Measurements from ENCODE around the gene SAP25.

SAP25 gene

DNA sequence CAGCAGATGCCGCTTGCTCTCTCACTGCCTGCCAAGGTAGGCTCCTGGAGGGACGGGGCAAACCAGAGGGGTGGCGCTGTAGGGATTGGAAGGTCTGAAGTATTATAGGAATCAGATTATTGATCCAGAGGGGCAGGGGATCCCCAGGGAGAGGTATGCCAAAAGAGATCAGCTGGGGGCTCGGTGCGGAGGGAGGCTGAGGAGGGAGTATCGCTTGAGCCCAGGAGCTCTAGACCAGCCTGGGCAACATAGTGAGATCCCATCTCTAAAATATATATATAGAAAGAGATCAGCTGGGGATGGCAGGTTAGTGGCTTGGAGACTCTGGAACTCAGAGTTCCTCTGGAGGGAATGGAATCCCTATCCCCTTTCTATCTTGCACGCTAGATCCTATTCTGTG lies 21.5 kb upstream of the SAP25 start:
- no peak for DNase-seq (ENCODE audit: low spot score)

DNA sequence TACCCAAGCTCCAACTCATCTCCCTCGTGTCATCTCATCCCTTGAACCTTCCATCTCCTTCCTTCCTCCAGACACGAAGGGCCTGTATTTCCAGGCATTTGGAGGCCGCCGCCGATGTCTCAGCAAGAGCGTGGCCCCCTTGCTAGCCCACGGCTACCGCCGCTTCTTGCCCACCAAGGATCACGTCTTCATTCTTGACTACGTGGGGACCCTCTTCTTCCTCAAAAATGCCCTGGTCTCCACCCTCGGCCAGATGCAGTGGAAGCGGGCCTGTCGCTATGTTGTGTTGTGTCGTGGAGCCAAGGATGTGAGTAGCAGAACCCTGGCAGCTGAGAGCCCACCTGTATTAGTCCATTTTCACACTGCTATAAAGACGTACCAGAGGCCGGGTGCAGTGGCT lies 17.9 kb upstream of the SAP25 start:
- no peak for DNase-seq (ENCODE audit: low spot score)

DNA sequence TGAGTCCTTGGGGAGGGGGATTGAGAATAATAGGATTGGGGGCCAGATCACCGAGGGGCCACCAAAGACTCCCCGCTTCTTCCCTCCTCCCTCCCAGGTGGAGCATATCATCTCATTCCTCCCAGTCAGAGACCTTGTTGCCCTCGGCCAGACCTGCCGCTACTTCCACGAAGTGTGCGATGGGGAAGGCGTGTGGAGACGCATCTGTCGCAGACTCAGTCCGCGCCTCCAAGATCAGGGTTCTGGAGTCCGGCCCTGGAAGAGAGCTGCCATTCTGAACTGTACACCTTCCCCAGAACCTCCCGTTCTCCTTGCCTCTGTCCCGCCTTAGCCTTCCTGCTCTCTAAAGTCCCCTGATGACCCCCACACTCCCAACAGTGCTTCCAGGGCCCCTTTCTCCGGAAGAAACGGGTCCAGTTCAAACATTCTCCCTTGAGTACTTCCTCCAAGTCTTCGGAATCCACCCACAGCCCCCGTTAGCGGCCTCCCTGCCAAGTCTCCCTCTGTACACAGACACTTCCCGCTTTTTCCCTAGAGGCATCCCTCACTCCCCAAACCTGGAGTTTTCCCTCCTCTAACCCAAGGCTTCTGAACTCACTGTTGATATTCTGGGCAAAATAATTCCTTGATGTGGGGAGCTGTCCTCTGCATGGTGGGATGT lies 16.5 kb upstream of the SAP25 start:
- no peak for DNase-seq (ENCODE audit: low spot score)

- no peak for DNase-seq (ENCODE audit: low spot score)
Observed at GRCh38 chr7:100589341-100589947, 15.7 kb upstream of the SAP25 start.

- DNase-seq (ENCODE audit: low spot score): no peak
Observed at GRCh38 chr7:100588438-100588837, 14.7 kb upstream of the SAP25 start.

GRCh38 chr7:100586266-100587025 lies 12.7 kb upstream of the SAP25 start, which contains the start of gene FBXO24:
Gene FBXO24 (plus strand): TSS chr7:100586328. CDS start chr7:100586626, 298 bp downstream.
- DNase-seq (ENCODE audit: low spot score): peak; percentile 100

DNA sequence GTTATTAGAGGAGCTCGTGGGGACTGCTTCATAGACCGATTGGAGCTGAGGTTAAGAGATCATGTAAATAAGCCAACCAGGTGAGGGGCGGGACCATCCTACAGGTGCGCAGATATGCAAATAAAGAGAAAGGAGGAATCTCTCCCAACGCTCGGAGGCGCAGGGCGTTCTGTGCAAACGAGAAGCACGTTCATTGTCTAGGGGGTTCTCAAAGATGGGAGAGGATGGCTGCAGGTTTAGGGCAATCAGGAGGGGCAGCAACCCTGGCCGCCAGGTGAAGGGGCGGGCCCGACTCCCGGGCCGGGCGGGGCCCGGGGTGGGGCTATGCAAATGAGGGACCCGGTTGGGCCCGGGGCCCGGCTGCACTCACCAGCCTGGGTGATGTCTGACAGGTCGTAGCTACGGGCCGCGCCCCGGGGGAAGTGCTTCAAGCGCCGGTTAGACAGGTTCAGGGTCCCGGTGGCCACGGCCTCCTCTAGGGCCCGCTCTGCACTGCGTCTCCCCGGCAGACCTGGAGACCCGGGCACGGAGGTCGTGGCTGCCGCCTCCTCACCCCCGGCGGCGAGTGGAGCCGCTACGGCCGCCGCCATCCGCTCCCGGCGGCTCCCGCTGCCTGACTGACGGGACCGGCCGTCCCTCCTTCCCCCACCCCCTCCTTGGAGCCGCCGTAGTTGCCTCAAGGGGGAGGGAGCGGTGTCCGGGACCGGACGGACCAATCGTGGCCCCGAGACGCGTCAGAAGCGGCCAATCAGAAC lies 12.0 kb upstream of the SAP25 start, which contains the start of gene LRCH4:
Gene LRCH4 (minus strand): TSS at position 619 of the 755 bp plus-strand sequence. CDS start 29 bp downstream, at position 590.
- DNase-seq (ENCODE audit: low spot score): peak; percentile 45

- no peak for DNase-seq (ENCODE audit: low spot score)
Observed at GRCh38 chr7:100584683-100585510, 11.2 kb upstream of the SAP25 start.

DNA sequence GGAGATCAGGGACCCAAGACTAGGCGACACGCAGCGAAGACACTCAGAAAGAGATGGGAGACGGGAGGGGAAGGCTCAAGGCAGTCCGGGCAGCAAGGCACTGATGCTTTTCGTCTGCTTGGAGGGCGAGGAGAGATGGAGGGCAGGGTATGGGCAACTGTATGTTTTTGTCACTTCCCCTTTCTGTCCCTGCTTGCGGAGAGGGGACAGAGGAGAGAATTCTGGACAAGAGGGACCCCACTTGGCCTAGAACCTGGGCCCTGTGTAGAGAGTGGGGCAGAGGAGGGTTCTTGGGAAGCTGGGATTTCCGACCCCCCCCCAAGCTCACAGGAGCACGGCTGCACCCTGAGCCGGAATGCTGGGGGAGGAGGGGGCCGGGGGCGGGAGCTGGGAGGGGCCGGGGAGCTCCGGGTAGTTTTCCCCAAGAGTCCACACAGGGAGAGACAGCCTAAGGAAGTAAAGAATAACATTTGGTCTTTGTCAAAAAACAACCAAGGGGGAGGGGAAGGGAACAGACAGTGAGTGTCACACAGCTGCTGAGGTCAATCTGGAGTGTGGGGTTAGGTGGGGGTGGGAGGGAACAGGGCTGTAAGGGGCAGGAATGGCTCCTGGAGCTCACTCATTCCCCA lies 10.5 kb upstream of the SAP25 start:
- DNase-seq (ENCODE audit: low spot score): no peak

DNA sequence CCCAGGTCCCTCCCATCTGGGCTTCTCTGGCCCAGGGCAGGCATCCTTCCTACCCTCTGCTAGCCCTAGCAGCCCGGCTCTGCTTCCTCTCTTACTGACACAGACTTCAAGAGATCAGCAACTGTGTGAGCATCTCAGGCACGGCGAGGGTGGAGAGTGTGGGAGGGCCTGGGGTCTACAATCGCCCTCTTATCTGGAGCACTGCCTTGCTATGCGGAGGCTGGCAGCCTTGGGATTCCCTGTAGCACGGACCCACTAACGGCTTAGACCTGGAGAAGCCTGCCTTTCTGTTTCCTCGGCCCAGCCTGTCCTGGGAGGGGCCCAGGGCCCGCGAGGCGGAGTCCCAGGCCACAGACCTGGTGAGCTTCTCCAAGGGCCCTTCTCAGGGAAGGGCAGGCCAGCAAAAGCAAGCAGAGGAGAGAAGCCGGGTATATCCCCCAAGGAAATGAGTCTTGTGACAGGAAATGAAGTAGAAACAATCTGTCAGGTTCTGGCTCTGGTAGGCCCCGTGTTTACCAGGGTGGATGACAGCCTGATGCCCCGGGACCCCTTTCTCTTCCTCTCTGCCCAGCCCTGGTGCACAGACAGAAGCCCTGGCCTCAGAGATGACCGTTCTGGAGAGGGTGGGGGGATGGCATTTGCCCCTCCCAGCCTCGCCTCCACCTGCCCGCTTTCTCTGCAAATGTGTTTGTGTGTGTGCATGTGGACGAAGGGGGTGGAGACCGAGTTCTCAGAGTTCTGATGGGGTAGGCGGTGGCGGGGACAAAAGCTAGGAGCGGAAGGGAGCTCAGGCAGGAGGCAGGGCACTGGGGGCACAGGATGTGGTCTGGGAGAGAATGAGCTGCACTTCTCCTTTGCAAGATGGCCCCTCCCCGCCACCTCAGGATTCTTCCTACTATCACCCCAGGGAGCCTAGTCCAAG lies 9.7 kb upstream of the SAP25 start:
- DNase-seq (ENCODE audit: low spot score): peak; percentile 59

DNA sequence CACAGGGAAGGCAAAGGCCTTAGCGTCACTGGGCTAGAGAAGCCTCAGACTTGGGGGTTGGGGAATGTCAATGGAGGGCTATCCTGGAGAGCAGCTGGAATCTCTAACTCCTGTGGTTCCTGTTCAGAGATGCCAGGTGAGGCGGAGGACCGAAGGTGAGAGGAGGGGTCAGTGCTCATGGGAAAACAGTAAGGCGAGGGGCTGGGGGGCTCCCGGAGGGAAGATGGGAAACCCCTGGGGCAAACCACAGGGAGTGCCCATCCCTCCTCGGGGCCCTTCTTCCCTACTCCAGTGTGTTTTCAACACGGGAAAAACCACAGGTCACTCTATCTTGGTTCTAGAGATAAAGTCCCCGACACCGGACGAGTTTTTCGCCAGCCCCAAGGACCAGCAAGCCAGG lies 8.9 kb upstream of the SAP25 start:
- DNase-seq (ENCODE audit: low spot score): no peak

GRCh38 chr7:100582041-100582579 lies 8.4 kb upstream of the SAP25 start:
- DNase-seq (ENCODE audit: low spot score): no peak

GRCh38 chr7:100580466-100581283 lies 7.0 kb upstream of the SAP25 start:
- DNase-seq (ENCODE audit: low spot score): no peak

GRCh38 chr7:100578246-100579183 lies 4.8 kb upstream of the SAP25 start:
- no peak for DNase-seq (ENCODE audit: low spot score)

- DNase-seq (ENCODE audit: low spot score): no peak
Observed at GRCh38 chr7:100577507-100577906, 3.8 kb upstream of the SAP25 start.

DNA sequence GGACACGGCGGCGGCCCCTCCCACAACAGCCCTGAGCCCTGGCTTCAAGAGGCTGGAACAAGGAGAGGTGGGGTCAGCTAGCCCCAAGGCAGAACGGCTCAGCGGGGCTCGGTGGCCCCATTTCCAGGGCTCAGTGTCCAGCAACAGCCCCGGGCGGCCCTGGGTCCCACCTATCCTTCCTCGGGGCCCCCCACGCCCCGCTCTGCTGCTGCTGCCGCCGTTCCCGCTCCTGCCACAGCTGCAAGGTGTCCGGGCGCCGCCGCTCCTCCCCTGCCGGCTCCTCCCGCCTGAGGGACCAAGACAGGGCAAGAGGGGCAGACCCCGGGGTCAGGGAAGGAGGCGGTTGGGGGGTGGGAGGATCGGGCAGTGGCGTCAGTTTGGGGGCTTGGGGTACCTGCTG lies 3.4 kb upstream of the SAP25 start:
- DNase-seq (ENCODE audit: low spot score): no peak

- no peak for DNase-seq (ENCODE audit: low spot score)
Observed at GRCh38 chr7:100576384-100576993, 2.8 kb upstream of the SAP25 start.
